Stomach (tissue), 9 donors: Measurements from ENCODE around the gene TBC1D13. TPM values are rescaled to one million over a fixed set of nuclear protein-coding genes. Genes with fewer than 3 reads are reported as not detected.

ENCODE experiments used
- DNase-seq, 2 donors: peaks; one replicate each; pipeline versions ENCODE4 v3.0.0 to v3.0.0-alpha.2; 2013 to 2019
- H3K27ac ChIP-seq, 5 donors: fragments of 200-600 bp in 4 of 5; sonication (generic) in 4 of 5; one replicate each; pipeline ENCODE4 v1.5.1; 2013 to 2019; ENCODE audit warnings: mild to moderate bottlenecking in 1 of 5, moderate library complexity in 1 of 5
- H3K27me3 ChIP-seq, 3 donors: fragments of 200-600 bp; sonication (generic); one replicate each; pipeline ENCODE4 v1.5.1; 2017 to 2019; ENCODE audit warnings: mixed run types in 1 of 3
- H3K36me3 ChIP-seq, 4 donors: fragments of 200-600 bp; sonication (generic); 1 replicate in 3 of 4; 2 replicates in 1 of 4; pipeline ENCODE4 v1.5.1; 2016 to 2019
- H3K4me1 ChIP-seq, 4 donors: fragments of 200-600 bp; sonication (generic); one replicate each; pipeline ENCODE4 v1.5.1; 2016 to 2019
- H3K4me3 ChIP-seq, 4 donors: fragments of 200-600 bp; sonication (generic) in 3 of 4; one replicate each; pipeline ENCODE4 v1.5.1; 2016 to 2019; ENCODE audit warnings: mild to moderate bottlenecking in 1 of 4
- H3K9me3 ChIP-seq, 4 donors: fragments of 200-600 bp; sonication (generic); one replicate each; pipeline ENCODE4 v1.5.1; 2016 to 2019
- EP300 ChIP-seq: sonication (generic); formaldehyde crosslinking; IDR thresholded peaks from one replicate; pipeline ENCODE4 v1.6.1; 2017; ENCODE audit warnings: antibody characterized with exemption
- POLR2A ChIP-seq, 4 donors: fragments of 450-650 bp; IDR thresholded peaks; one replicate each; pipeline ENCODE4 v1.6.1; 2016; ENCODE audit warnings: antibody characterized with exemption in 4 of 4, control low read depth in 2 of 4, mild to moderate bottlenecking in 1 of 4, moderate library complexity in 1 of 4
- POLR2AphosphoS5 ChIP-seq, 3 donors: sonication (generic); formaldehyde crosslinking; IDR thresholded peaks; one replicate each; pipeline ENCODE4 v1.6.1; 2016; ENCODE audit warnings: antibody characterized with exemption in 3 of 3
- WGBS, 5 donors: extraction: QIAGEN DNeasy Blood & Tissue Kit in 3 of 5; methylation state at CpG; one replicate each; pipeline versions ENCODE4 v1.1.5 to v1.1.7; 2013 to 2018; 5-methylcytosine and 5-hydroxymethylcytosine counted together
- intact Hi-C: fragments of 100-400 bp; cut with DNase I; formaldehyde crosslinking; loops from one replicate; pipeline ENCODE4 v1.15.1; 2023; ENCODE audit warnings: low total_unique reads
- polyA plus RNA-seq, 3 donors: library from polyadenylated mRNA; stranded (reverse); fragments of 200-250 nt; gene quantifications; one replicate each; pipeline ENCODE4 v1.2.3, GENCODE V29; 2013
- total RNA-seq, 5 donors: library from RNA; depleted of rRNA; stranded (reverse); fragments of >200 nt; gene quantifications; one replicate each; pipeline versions ENCODE4 v1.1.0 to v1.2.3, GENCODE V29; 2014 to 2016
- TF ChIP-seq, protein P1 (sequence below), 7 experiments: fragments of 450-650 bp in 4 of 7; fragments of 200-600 bp in 3 of 7; sonication (generic) in 3 of 7; IDR thresholded peaks; one replicate each; pipeline ENCODE4 v1.5.1; 2016 to 2019; ENCODE audit warnings: antibody characterized with exemption in 7 of 7, control low read depth in 2 of 7, mild to moderate bottlenecking in 1 of 7
- donor health status: healthy with polysubstance abuse.
- donor health status: Bipolar disorder and iron deficiency.
- donor health status: healthy.

The TBC1D13 gene
- total and polyA plus RNA-seq, 8 donors: 5.8 to 50.6 (median 11.5) TPM

GRCh38 chr9:128824911-128825310 lies 37.9 kb downstream of the TBC1D13 start:
- Histone ChIP-seq H3K27ac (peak overlapping the region in 2 of 5 donors; percentile 3 to 5), H3K36me3 (peaks cover 40 to 79% (median 71%) of the 10 kb centered on the region in 4 donors), H3K4me1 (peaks cover 16 to 51% (median 35%) of the 10 kb centered on the region in 4 donors), H3K4me3 (no peak overlapping the region), H3K27me3 (no peaks in the 10 kb centered on the region), H3K9me3 (no peaks in the 10 kb centered on the region)
- 74 to 92% (median 78%) methylated on average over 6 to 7 of the region's 7 CpGs for WGBS, 5 donors
- intact Hi-C loops: no loop called here
- TF ChIP-seq EP300 (no peak), POLR2A (IDR thresholded peaks at IDR 0.05) (no peak), POLR2AphosphoS5 (IDR thresholded peaks at IDR 0.05) (no peak)
- TF ChIP-seq, protein P1, sequence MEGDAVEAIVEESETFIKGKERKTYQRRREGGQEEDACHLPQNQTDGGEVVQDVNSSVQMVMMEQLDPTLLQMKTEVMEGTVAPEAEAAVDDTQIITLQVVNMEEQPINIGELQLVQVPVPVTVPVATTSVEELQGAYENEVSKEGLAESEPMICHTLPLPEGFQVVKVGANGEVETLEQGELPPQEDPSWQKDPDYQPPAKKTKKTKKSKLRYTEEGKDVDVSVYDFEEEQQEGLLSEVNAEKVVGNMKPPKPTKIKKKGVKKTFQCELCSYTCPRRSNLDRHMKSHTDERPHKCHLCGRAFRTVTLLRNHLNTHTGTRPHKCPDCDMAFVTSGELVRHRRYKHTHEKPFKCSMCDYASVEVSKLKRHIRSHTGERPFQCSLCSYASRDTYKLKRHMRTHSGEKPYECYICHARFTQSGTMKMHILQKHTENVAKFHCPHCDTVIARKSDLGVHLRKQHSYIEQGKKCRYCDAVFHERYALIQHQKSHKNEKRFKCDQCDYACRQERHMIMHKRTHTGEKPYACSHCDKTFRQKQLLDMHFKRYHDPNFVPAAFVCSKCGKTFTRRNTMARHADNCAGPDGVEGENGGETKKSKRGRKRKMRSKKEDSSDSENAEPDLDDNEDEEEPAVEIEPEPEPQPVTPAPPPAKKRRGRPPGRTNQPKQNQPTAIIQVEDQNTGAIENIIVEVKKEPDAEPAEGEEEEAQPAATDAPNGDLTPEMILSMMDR (IDR thresholded peaks at IDR 0.05): no peak
- DNase-seq: no peak

DNA sequence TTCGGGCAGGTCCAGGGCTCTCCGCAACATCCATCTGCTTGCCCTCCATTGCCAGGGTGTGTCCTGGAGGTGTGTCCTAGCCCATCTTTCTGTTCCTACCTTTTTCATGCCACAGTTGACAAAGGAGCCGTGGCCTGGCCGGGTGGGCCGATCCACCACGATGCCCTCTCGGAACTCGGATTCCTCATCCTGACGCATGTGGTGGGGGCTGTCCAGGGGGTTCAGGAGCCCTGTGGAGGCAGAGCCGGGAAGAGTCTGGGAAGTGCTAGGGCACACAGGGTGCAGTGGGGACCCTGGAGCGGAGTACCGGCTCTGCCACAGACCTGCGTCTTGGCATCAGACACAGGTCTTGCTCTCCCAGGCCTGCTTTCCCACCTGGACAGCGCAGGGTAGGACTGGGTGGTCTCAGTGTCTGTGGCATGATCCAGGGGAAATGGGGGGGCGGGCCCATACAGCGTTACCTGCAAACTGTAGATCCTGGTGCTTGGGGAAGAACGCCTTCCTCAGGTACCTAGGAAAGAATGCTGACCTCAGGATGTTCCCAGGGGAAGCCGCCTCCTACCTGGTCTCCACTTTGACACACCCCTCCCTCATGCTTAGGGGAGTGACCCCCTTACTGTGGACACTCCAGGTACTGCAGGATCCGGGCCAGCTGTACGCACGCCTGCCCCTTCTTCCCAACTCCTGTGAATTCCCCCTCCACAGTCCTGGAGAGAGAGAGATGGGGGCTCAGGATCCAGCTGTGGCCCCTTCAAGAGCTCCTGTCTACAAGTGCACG lies 39.1 kb downstream of the TBC1D13 start:
- Histone ChIP-seq H3K36me3 (peaks cover 40 to 72% (median 67%) of the 10 kb centered on the region in 4 donors), H3K9me3 (no peaks in the 10 kb centered on the region), H3K27me3 (no peaks in the 10 kb centered on the region), H3K4me1 (peaks cover 10 to 43% (median 31%) of the 10 kb centered on the region in 4 donors), H3K4me3 (no peak overlapping the region), H3K27ac (no peak overlapping the region)
- no peak for DNase-seq
- intact Hi-C loops: no loop called here
- WGBS, 5 donors: 93 to 96% (median 93%) methylated on average over 15 to 22 of the region's 22 CpGs
- no peak for TF ChIP-seq EP300

DNA sequence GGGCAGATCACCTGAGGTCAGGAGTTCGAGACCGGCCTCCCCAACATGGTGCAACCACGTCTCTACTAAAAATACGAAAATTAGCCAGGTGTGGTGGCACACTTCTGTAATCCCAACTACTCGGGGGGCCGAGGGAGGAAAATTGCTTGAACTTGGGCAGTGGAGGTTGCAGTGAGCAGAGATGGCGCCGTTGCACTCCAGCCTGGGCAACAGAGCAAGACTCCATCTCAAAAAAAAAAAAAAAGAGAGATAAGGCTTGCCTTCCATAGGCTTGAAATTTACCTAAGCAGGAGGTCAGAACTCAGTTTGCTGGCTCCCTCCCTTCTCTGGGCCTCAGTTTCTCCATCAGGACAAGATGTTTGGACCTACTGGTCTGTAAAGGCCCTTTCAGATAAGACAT lies 41.2 kb downstream of the TBC1D13 start:
- 85 to 96% (median 92%) methylated on average over 8 of the region's 8 CpGs for WGBS, 5 donors
- no peak for DNase-seq
- no peaks in the 10 kb centered on the region for H3K9me3 ChIP-seq
- TF ChIP-seq EP300 (no peak), POLR2AphosphoS5 (IDR thresholded peaks at IDR 0.05) (no peak), POLR2A (IDR thresholded peaks at IDR 0.05) (no peak)
- TF ChIP-seq, protein P1 (IDR thresholded peaks at IDR 0.05): no peak
- H3K27ac ChIP-seq: no peak overlapping the region
- peaks cover 10 to 40% (median 31%) of the 10 kb centered on the region in 4 donors for H3K4me1 ChIP-seq
- peak overlapping the region in 1 of 4 donors; percentile 96 for H3K4me3 ChIP-seq
- peaks cover 22 to 55% (median 51%) of the 10 kb centered on the region in 4 donors for H3K36me3 ChIP-seq
- H3K27me3 ChIP-seq: no peaks in the 10 kb centered on the region
- intact Hi-C loops: no loop called here

- DNase-seq: no peak
- Histone ChIP-seq H3K27ac (peak overlapping the region; percentile 71 to 92 (median 80)), H3K4me3 (peak overlapping the region; percentile 87 to 97 (median 96)), H3K9me3 (no peaks in the 10 kb centered on the region), H3K27me3 (no peaks in the 10 kb centered on the region), H3K36me3 (peaks cover 22 to 55% (median 49%) of the 10 kb centered on the region in 4 donors), H3K4me1 (peaks cover 10 to 34% (median 29%) of the 10 kb centered on the region in 4 donors)
- no peak for TF ChIP-seq POLR2A (IDR thresholded peaks at IDR 0.05)
- TF ChIP-seq, protein P1 (IDR thresholded peaks at IDR 0.05): no peak
- TF ChIP-seq POLR2AphosphoS5 (IDR thresholded peaks at IDR 0.05): no peak
- no peak for TF ChIP-seq EP300
- intact Hi-C loops: no loop called here
- WGBS, 5 donors: 31 to 34% (median 32%) methylated on average over 18 of the region's 18 CpGs
Observed at GRCh38 chr9:128828719-128829452, 41.8 kb downstream of the TBC1D13 start.
